C4-2B (cell line): ENCODE data around the gene PTPRF.

Experiments used
- H3K27ac ChIP-seq: fragments of 450-650 bp; 2 replicates; pipeline ENCODE4 v1.5.1; 2017
- ZFX ChIP-seq: fragments of 450-650 bp; IDR thresholded peaks from 2 replicates; pipeline ENCODE4 v1.6.1; 2017
- TF ChIP-seq, protein P1 (sequence below): fragments of 450-650 bp; conservative IDR thresholded peaks from 2 replicates; pipeline ENCODE4 v1.5.1; 2017; ENCODE audit warnings: mild to moderate bottlenecking

The PTPRF gene

DNA sequence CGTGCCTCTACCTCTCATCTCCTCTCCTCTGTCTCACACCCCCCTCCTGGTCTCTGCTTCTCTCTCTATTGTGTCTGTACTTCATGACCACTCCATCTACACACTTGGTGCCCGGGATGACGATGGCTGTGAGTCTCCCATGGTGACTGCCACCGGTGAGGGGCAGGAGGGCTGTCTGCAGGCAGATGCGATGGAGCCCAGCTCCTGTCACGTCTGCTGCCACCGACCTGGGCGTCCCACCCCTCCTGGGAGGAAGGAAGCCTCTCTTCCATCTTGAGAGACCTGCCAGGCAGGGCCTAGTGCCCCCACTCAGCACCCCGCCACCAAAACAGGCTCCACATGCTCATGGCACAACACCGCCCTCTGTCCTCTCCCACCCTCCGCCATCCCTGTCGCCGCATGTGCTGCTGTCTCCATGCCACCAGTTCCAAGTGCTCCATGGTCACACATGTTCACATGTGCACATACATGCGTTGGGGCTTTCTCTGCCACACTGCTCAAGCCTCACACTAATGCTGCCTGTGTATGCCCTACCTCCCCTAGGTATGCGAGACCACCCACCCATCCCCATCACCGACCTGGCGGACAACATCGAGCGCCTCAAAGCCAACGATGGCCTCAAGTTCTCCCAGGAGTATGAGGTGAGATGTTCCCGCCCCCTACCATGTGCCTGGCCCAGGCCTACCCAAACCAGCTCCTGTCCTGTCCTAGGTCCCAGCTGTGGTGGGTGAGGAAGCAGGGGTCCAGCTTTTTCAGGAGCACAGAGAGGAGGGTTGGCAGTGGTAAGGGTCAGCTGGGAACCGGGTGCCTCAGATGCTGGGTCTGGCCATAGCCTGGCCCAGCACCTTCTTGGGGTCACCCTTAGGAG is 82.6 kb downstream of the PTPRF start:
- TF ChIP-seq, protein P1, sequence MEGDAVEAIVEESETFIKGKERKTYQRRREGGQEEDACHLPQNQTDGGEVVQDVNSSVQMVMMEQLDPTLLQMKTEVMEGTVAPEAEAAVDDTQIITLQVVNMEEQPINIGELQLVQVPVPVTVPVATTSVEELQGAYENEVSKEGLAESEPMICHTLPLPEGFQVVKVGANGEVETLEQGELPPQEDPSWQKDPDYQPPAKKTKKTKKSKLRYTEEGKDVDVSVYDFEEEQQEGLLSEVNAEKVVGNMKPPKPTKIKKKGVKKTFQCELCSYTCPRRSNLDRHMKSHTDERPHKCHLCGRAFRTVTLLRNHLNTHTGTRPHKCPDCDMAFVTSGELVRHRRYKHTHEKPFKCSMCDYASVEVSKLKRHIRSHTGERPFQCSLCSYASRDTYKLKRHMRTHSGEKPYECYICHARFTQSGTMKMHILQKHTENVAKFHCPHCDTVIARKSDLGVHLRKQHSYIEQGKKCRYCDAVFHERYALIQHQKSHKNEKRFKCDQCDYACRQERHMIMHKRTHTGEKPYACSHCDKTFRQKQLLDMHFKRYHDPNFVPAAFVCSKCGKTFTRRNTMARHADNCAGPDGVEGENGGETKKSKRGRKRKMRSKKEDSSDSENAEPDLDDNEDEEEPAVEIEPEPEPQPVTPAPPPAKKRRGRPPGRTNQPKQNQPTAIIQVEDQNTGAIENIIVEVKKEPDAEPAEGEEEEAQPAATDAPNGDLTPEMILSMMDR = no peak
- TF ChIP-seq ZFX = no peak
- H3K27ac ChIP-seq = no peak overlapping the region

DNA sequence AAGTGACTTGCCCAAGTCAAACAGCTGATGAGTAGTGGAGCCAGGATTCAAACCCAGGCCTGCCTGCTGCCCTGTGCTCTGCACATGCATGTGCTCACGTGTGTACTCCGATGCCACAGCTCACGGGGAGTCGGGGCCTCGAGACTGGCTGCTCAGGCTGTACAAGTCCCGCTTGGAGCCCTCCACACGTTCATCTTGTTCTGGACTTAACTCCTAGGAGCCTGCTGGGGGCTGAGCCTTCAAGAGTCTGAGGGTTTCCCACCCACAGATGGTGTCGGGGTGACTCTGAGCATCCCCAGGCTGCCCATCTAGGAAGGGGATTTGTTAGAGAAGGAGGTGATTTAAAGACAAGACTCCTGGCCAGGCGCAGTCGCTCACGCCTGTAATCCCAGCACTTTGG is 83.5 kb downstream of the PTPRF start:
- TF ChIP-seq, protein P1 = no peak
- no peak for TF ChIP-seq ZFX
- H3K27ac ChIP-seq = no peak overlapping the region

DNA sequence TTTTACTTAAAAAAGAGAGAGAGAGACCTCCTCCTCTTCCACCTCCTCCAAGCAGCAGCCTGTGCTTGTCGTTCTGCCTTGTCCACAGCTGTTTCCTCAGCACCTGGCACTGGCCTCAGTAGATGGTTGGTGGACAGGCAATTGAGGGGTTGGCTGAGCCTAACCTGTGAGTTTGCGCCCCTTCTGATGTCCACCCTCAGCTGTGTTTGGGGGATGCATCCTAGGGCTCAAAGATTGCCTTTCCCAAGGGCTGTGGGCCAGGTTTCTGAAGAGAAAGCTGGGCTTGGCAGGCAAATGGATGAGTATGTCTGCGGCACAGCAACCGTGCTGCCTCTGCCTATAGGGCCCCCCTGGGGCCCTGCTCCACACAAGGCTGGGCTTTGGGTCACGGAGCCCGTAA is 84.2 kb downstream of the PTPRF start:
- TF ChIP-seq, protein P1 = no peak
- no peak for TF ChIP-seq ZFX
- no peak overlapping the region for H3K27ac ChIP-seq

DNA sequence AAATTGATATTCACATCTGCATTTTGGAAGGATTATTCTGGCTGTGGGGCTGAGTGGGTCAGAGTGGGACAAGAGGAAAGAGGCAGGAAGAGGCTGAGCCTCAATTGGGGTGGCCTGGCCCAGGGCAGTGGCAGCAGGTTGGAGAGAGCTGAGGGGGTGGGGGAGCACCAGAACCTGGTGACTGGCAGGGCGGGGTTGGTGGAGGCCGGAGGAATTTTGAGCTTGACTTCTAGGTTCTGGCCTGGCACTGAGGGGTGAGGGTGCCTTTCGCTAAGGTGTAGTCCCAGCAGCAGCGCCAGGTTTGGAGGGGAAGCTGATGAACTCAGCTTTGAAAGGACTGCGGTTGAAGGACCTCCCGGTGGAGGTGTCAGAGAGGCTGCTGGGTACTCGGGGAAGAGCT is 85.7 kb downstream of the PTPRF start:
- TF ChIP-seq ZFX = no peak
- TF ChIP-seq, protein P1 = no peak
- H3K27ac ChIP-seq = no peak overlapping the region

DNA sequence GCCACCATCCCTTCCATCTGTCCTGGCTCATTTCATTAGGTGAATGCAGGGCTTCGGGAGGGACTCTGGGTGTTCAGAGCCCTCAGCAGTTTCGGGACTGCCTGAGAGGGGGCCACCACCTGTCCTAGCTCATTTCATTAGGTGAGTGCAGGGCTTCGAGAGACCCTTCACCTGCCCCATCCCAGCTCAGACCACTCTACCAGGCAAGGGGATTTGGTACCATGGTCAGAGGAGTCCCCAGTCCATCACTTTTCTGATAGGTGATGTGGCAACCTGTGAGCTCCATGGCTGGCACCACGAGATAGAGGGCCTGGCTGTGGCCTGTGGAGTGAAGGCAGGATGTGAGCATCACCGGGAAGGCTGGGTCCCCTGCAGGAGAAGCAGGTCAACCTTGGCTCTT is 86.3 kb downstream of the PTPRF start:
- TF ChIP-seq, protein P1 = no peak
- TF ChIP-seq ZFX = no peak
- no peak overlapping the region for H3K27ac ChIP-seq

DNA sequence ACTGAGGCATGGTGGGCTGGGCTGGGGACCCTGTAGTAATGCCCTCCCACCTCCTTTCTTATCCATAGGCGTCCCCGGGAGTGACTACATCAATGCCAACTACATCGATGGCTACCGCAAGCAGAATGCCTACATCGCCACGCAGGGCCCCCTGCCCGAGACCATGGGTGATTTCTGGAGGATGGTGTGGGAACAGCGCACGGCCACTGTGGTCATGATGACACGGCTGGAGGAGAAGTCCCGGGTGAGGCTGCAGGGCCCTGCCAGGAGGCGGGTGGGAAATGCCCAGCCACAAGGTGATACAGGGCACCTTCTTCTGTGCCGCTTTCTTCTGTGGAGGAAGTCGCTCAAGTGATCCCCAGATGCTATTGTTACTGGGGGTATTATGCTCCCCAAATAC is 87.0 kb downstream of the PTPRF start:
- no peak for TF ChIP-seq ZFX
- TF ChIP-seq, protein P1 = no peak
- H3K27ac ChIP-seq = no peak overlapping the region

DNA sequence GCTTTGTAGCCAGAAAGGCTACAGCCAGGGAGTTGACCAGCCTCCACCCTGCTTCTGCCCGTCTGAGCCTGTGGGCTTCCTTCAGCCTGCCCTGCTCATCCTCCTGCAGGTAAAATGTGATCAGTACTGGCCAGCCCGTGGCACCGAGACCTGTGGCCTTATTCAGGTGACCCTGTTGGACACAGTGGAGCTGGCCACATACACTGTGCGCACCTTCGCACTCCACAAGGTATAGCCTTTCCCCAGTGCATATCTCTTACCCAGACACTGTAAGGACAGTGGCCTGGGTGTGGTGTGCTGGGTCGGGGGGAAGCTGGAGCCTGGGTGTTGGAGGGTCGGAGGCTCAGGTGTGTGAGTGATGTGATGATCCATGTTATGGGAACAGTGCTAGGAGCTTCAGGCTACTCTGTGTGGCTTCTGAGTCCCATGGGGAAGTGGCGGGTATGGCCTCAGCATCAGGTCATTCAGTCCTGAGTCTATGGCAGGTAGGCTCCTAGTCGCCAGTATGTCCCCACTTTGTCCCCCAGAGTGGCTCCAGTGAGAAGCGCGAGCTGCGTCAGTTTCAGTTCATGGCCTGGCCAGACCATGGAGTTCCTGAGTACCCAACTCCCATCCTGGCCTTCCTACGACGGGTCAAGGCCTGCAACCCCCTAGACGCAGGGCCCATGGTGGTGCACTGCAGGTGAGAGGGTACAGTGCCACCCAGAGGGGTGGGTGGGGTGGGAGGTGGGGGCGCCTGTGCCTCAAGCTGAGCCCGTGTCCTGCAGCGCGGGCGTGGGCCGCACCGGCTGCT is 88.0 kb downstream of the PTPRF start:
- H3K27ac ChIP-seq = no peak overlapping the region
- TF ChIP-seq, protein P1 = no peak
- TF ChIP-seq ZFX = no peak
